H1 (cell line): ENCODE measurements around the gene CHD8. TPM values are rescaled to one million over a fixed set of nuclear protein-coding genes. Genes with fewer than 3 reads are reported as not detected.
A peak's percentile ranks its signal among the peaks of the same experiment; 100 is the strongest.

Source experiments
- CTCF ChIA-PET: fragments of 300-600 bp; sonication (Branson Sonifier 250); formaldehyde crosslinking; loops from one replicate; lab custom pipeline; 2021; ENCODE audit not compliant: partially characterized antibody; lab: Charles Lee
- POLR2A ChIA-PET: fragments of 300-600 bp; sonication (Branson Sonifier 250); formaldehyde crosslinking; loops from one replicate; lab custom pipeline; 2021; ENCODE audit warnings: inconsistent platforms; ENCODE audit not compliant: partially characterized antibody; lab: Charles Lee
- DNase-seq, 2 experiments: peaks; one replicate each; pipeline versions ENCODE4 v3.0.0 to v3.0.0-alpha.2; 2010 to 2022; ENCODE audit warnings: low spot score in 2 of 2, low read depth in 1 of 2, mixed read lengths in 1 of 2
- FAIRE-seq: peaks from 2 replicates; lab custom pipeline; 2011; peaks lifted over from hg19 to GRCh38; lab: Jason Lieb, UNC
- H2AFZ ChIP-seq: 2 replicates; pipeline ENCODE4 v1.8.1; 2012; ENCODE audit warnings: low read length, inconsistent platforms
- H2AK5ac ChIP-seq: 2 replicates; pipeline ENCODE4 v1.6.1; 2013; ENCODE audit warnings: low read depth, low read length
- H2BK120ac ChIP-seq: replicated peaks from 2 replicates; pipeline ENCODE3; 2013; ENCODE audit warnings: low read depth, low read length, inconsistent platforms
- H2BK12ac ChIP-seq: 2 replicates; pipeline ENCODE4 v1.6.1; 2013; ENCODE audit warnings: low read depth, low read length
- H2BK15ac ChIP-seq: 2 replicates; pipeline ENCODE4 v1.6.1; 2013; ENCODE audit warnings: low read length
- H2BK20ac ChIP-seq: 2 replicates; pipeline ENCODE4 v1.6.1; 2013; ENCODE audit warnings: low read length
- H2BK5ac ChIP-seq: 2 replicates; pipeline ENCODE4 v1.6.1; 2013; ENCODE audit warnings: low read depth, low read length
- H3K14ac ChIP-seq: 2 replicates; pipeline ENCODE4 v1.6.1; 2013; ENCODE audit warnings: inconsistent platforms; ENCODE audit not compliant: insufficient read length
- H3K18ac ChIP-seq: 2 replicates; pipeline ENCODE4 v1.6.1; 2013; ENCODE audit warnings: low read length; ENCODE audit errors: extremely low read depth
- H3K23ac ChIP-seq: 2 replicates; pipeline ENCODE4 v1.6.1; 2013; ENCODE audit warnings: inconsistent platforms; ENCODE audit not compliant: insufficient read length
- H3K23me2 ChIP-seq: 2 replicates; pipeline ENCODE4 v1.6.1; 2013; ENCODE audit warnings: low read depth, low read length
- H3K27ac ChIP-seq: 2 replicates; pipeline ENCODE4 v1.6.1; 2011; ENCODE audit warnings: low read depth, low read length, inconsistent platforms
- H3K27me3 ChIP-seq, 4 experiments: replicated peaks in 1 of 4; 1 replicate in 1 of 4; 2 replicates in 3 of 4; pipeline versions ENCODE4 v1.6.1 to v1.8.1; 2011 to 2013; ENCODE audit warnings: low read length in 3 of 4, mild to moderate bottlenecking in 3 of 4, inconsistent platforms in 2 of 4, mixed read lengths in 2 of 4, moderate library complexity in 1 of 4; ENCODE audit not compliant: control insufficient read depth in 3 of 4, insufficient read depth in 3 of 4; ENCODE audit errors: extremely low read depth in 1 of 4
- H3K36me3 ChIP-seq, 4 experiments: 2 replicates each; pipeline versions ENCODE4 v1.6.1 to v1.8.1; 2011 to 2013; ENCODE audit warnings: mild to moderate bottlenecking in 4 of 4, low read length in 3 of 4, moderate library complexity in 2 of 4, control low read depth in 1 of 4, inconsistent platforms in 1 of 4; ENCODE audit not compliant: insufficient read depth in 4 of 4, control insufficient read depth in 2 of 4
- H3K4ac ChIP-seq: replicated peaks from 2 replicates; pipeline ENCODE3; 2013; ENCODE audit warnings: low read length, low read depth, mixed read lengths, inconsistent platforms; ENCODE audit not compliant: insufficient read length
- H3K4me1 ChIP-seq, 4 experiments: replicated peaks in 1 of 4; 1 replicate in 1 of 4; 2 replicates in 3 of 4; pipeline versions ENCODE4 v1.6.1 to v1.8.1; 2011 to 2013; ENCODE audit warnings: low read length in 3 of 4, inconsistent platforms in 2 of 4, mixed read lengths in 1 of 4; ENCODE audit not compliant: insufficient read depth in 4 of 4, control insufficient read depth in 3 of 4
- H3K4me2 ChIP-seq, 2 experiments: 2 replicates each; pipeline versions ENCODE4 v1.6.1 to v1.8.1; 2011 to 2013; ENCODE audit warnings: low read depth in 2 of 2, low read length in 2 of 2, control low read depth in 1 of 2, inconsistent platforms in 1 of 2, mild to moderate bottlenecking in 1 of 2; ENCODE audit not compliant: insufficient read depth in 1 of 2
- H3K4me3 ChIP-seq, 4 experiments: fragments of 200-600, 300-600 bp in 1 of 4; sonication (generic), shearing (Covaris generic), sonication (Bioruptor Twin) in 1 of 4; 2 replicates each; pipeline versions ENCODE4 v1.5.1 to v1.8.1; 2011 to 2016; ENCODE audit warnings: low read length in 4 of 4, low read depth in 3 of 4, control low read depth in 2 of 4, inconsistent platforms in 2 of 4, mild to moderate bottlenecking in 2 of 4, mixed read lengths in 1 of 4, moderate library complexity in 1 of 4; ENCODE audit not compliant: insufficient read depth in 2 of 4; ENCODE audit errors: extremely low read depth in 1 of 4
- H3K56ac ChIP-seq: replicated peaks from 2 replicates; pipeline ENCODE3; 2013; ENCODE audit warnings: low read depth, mild to moderate bottlenecking, mixed read lengths, low read length, inconsistent platforms; ENCODE audit not compliant: insufficient read length
- H3K79me1 ChIP-seq: 2 replicates; pipeline ENCODE4 v1.6.1; 2013; ENCODE audit warnings: low read depth, low read length, control low read depth
- H3K79me2 ChIP-seq, 2 experiments: 2 replicates each; pipeline versions ENCODE4 v1.6.1 to v1.8.1; 2012 to 2013; ENCODE audit warnings: low read length in 2 of 2, mild to moderate bottlenecking in 2 of 2, inconsistent platforms in 1 of 2; ENCODE audit not compliant: insufficient read depth in 2 of 2, control insufficient read depth in 1 of 2
- H3K9ac ChIP-seq, 4 experiments: replicated peaks in 1 of 4; 1 replicate in 1 of 4; 2 replicates in 3 of 4; pipeline versions ENCODE4 v1.6.1 to v1.8.1; 2011 to 2013; ENCODE audit warnings: low read depth in 3 of 4, low read length in 3 of 4, control low read depth in 2 of 4, mild to moderate bottlenecking in 2 of 4, moderate library complexity in 2 of 4, inconsistent platforms in 1 of 4; ENCODE audit errors: extremely low read depth in 1 of 4
- H3K9me3 ChIP-seq, 2 experiments: 2 replicates each; pipeline versions ENCODE4 v1.6.1 to v1.8.1; 2012 to 2013; ENCODE audit warnings: mild to moderate bottlenecking in 2 of 2, moderate library complexity in 2 of 2, control low read depth in 1 of 2, inconsistent platforms in 1 of 2, low read depth in 1 of 2, low read length in 1 of 2, mixed read lengths in 1 of 2; ENCODE audit not compliant: insufficient read depth in 2 of 2
- H4K20me1 ChIP-seq, 2 experiments: replicated peaks in 1 of 2; 2 replicates each; pipeline versions ENCODE3 to v1.8.1; 2011 to 2013; ENCODE audit warnings: inconsistent platforms in 2 of 2, low read length in 2 of 2, mild to moderate bottlenecking in 1 of 2; ENCODE audit not compliant: insufficient read depth in 2 of 2, control insufficient read depth in 1 of 2
- H4K5ac ChIP-seq: 2 replicates; pipeline ENCODE4 v1.6.1; 2013; ENCODE audit warnings: low read length, low read depth, mixed read lengths, inconsistent platforms; ENCODE audit not compliant: insufficient read length
- H4K8ac ChIP-seq: 2 replicates; pipeline ENCODE4 v1.8.0; 2013; ENCODE audit warnings: mild to moderate bottlenecking, moderate library complexity, low read length, inconsistent platforms; ENCODE audit not compliant: insufficient read depth; ENCODE audit errors: extremely low read depth
- H4K91ac ChIP-seq: replicated peaks from 2 replicates; pipeline ENCODE3; 2013; ENCODE audit warnings: low read length, mixed read lengths, inconsistent platforms; ENCODE audit not compliant: insufficient read length
- CBX5 ChIP-seq: fragments of 300-800, 300-1000 bp; sonication (generic); IDR thresholded peaks from 2 replicates; pipeline ENCODE4 v1.7.1; 2016; ENCODE audit warnings: antibody characterized with exemption, low read length, low read depth
- CHD2 ChIP-seq: IDR thresholded peaks from 2 replicates; pipeline ENCODE4 v1.6.1; 2012; ENCODE audit warnings: low read length, improper control_type of control experiment
- CTCF ChIP-seq, 3 experiments: IDR thresholded peaks; 1 replicate in 2 of 3; 2 replicates in 1 of 3; pipeline versions ENCODE4 v1.5.1 to v1.6.1; 2011; ENCODE audit warnings: low read length in 3 of 3, mild to moderate bottlenecking in 3 of 3, inconsistent platforms in 2 of 3, low read depth in 1 of 3, moderate library complexity in 1 of 3; ENCODE audit not compliant: insufficient read depth in 1 of 3; ENCODE audit errors: control extremely low read depth in 1 of 3
- RNF2 ChIP-seq: fragments of 200-900, 300-1000 bp; sonication (generic); IDR thresholded peaks from 2 replicates; pipeline ENCODE4 v1.7.1; 2016; ENCODE audit warnings: borderline replicate concordance, low read depth, mild to moderate bottlenecking, antibody characterized with exemption, low read length; ENCODE audit not compliant: poor library complexity, severe bottlenecking; ENCODE audit errors: missing control alignments
- SP4 ChIP-seq: IDR thresholded peaks from 2 replicates; pipeline ENCODE4 v1.6.1; 2012; ENCODE audit warnings: low read length, inconsistent platforms
- USF2 ChIP-seq: IDR thresholded peaks from 2 replicates; pipeline ENCODE4 v1.6.1; 2011; ENCODE audit warnings: low read length, improper control_type of control experiment
- ZNF274 ChIP-seq: IDR thresholded peaks from 2 replicates; pipeline ENCODE4 v1.7.0; 2012; ENCODE audit warnings: low read length, borderline replicate concordance; ENCODE audit errors: extremely low read depth
- WGBS, 2 experiments: shearing (Covaris generic) in 1 of 2; methylation state at CpG; one replicate each; pipeline versions ENCODE4 v1.1.6 to v1.1.7; 2013 to 2015; ENCODE audit warnings: low lambda C conversion rate in 2 of 2, mixed read lengths in 2 of 2, inconsistent platforms in 1 of 2, low coverage in 1 of 2, missing lambda C conversion rate in 1 of 2; ENCODE audit not compliant: insufficient replicate concordance in 2 of 2, insufficient coverage in 1 of 2, insufficient read length in 1 of 2; ENCODE audit errors: extremely low coverage in 1 of 2, missing lambda C conversion rate in 1 of 2; 5-methylcytosine and 5-hydroxymethylcytosine counted together
- polyA plus RNA-seq, 7 experiments: library from polyadenylated mRNA; depleted of rRNA in 3 of 7; stranded (reverse) in 5 of 7; unstranded in 2 of 7; fragments of >200 nt in 5 of 7; fragments of 200-250 nt in 2 of 7; gene quantifications; 1 replicate in 5 of 7; 2 replicates in 1 of 7; 4 replicates in 1 of 7; pipeline versions ENCODE4 v1.2.1 to v1.2.3, GENCODE V29; 2011 to 2013; ENCODE audit warnings: missing spikeins in 2 of 7, mixed read lengths in 2 of 7
- total RNA-seq: library from RNA; stranded (reverse); fragmentation: NEBNext Ultra II Directional; extraction: Animal tissue kit (Norgen Biotek cat#: 25700); gene quantifications from 2 replicates; pipeline ENCODE4 v1.2.1, GENCODE V29; 2021

The CHD8 gene
- total and polyA plus RNA-seq, 2 of the 8 experiments (the other 6 are each of a cell fraction or from before 2014, with no cell fraction given), result 88.3 to 140 TPM

- H3K4me2 ChIP-seq, result peak within 1 kb of the TSS; percentile 74 to 96
- H3K79me1 ChIP-seq, result peaks cover 3% of the 10 kb centered on the region; the same call in 1 of the 2 replicates
- H3K14ac ChIP-seq, result no peak within 1 kb of the TSS
- H3K9me3 ChIP-seq, result no peaks in the 10 kb centered on the region
- peak within 1 kb of the TSS; percentile 44 for H3K18ac ChIP-seq
- H2BK15ac ChIP-seq, result no peak within 1 kb of the TSS; the same call in 1 of the 2 replicates
- DNase-seq (peak; percentile 92), FAIRE-seq (peak; percentile 66)
- H2BK20ac ChIP-seq, result no peak within 1 kb of the TSS
- ChIA-PET CTCF (interaction anchor here (0.6 kb wide), 1 partner anchor 478 kb away, joined by 3 read pairs; no protein-coding TSS in a partner anchor), POLR2A (interaction anchor here (0.6 to 2.2 kb wide), 21 partner anchors 9 to 169 kb away, joined by 3 to 15 read pairs (median 4); partner anchors contain the start of genes RAB2B and TOX4)
- H3K79me2 ChIP-seq, result peaks cover 18 to 48% of the 10 kb centered on the region in 2 experiments
- no peak within 1 kb of the TSS for H2BK120ac ChIP-seq
- peak within 1 kb of the TSS; percentile 94 for H3K27ac ChIP-seq
- H3K4me1 ChIP-seq, result peaks cover 0 to 3% (median 0%) of the 10 kb centered on the region in 4 experiments; a peak in 3 of 7 replicates
- peak within 1 kb of the TSS; percentile 36 for H4K91ac ChIP-seq
- 1% methylated on average over 54 of the region's 54 CpGs; no CpG with 5 or more reads in 1 of the 2 experiments for WGBS, 2 experiments
- no peak within 1 kb of the TSS for H3K4ac ChIP-seq
- peak within 1 kb of the TSS; percentile 97; the same call in 1 of the 2 replicates for H4K8ac ChIP-seq
- peaks cover 3 to 5% of the 10 kb centered on the region in 2 experiments for H4K20me1 ChIP-seq
- no peak within 1 kb of the TSS for H3K23ac ChIP-seq
- H4K5ac ChIP-seq, result peak within 1 kb of the TSS; percentile 25
- H2BK12ac ChIP-seq, result no peak within 1 kb of the TSS; the same call in 1 of the 2 replicates
- peaks cover 8% of the 10 kb centered on the region; the same call in 1 of the 2 replicates for H3K23me2 ChIP-seq
- peaks cover 4 to 31% (median 19%) of the 10 kb centered on the region in 4 experiments for H3K36me3 ChIP-seq
- peak within 1 kb of the TSS; percentile 84; the same call in 1 of the 2 replicates for H2AK5ac ChIP-seq
- peak within 1 kb of the TSS; percentile 95 to 99 (median 97) for H3K9ac ChIP-seq
- H3K56ac ChIP-seq, result peak within 1 kb of the TSS; percentile 80
- peak within 1 kb of the TSS; percentile 91 for H2AFZ ChIP-seq
- peak within 1 kb of the TSS; percentile 98 to 100 (median 99) for H3K4me3 ChIP-seq
- H3K27me3 ChIP-seq, result no peaks in the 10 kb centered on the region
- peak within 1 kb of the TSS; percentile 88 for H2BK5ac ChIP-seq
- TF ChIP-seq USF2 (peak; percentile 94), CHD2 (peak; percentile 89), SP4 (peak; percentile 53; the same call in 1 of the 2 replicates), CBX5 (no peak), CTCF (IDR thresholded peaks at IDR 0.05; ENCODE audit: control extremely low read depth in 1 of 3, insufficient read depth in 1 of 3, low read depth in 1 of 3, low read length in 3 of 3) (no peak), RNF2 (no peak), ZNF274 (no peak)
These were observed 72.0 kb downstream of the CHD8 start, which contains the start of gene SUPT16H for GRCh38 chr14:21383848-21384493. Gene SUPT16H (minus strand): TSS chr14:21384019. CDS start chr14:21383927, 92 bp downstream.
